NCI-H748 (cell line): Measurements from ENCODE around the gene TP53BP2.
A peak's percentile ranks its signal among the peaks of the same experiment; 100 is the strongest.
"Not testable (repeated sequence)": the region's sequence is repeated elsewhere in the genome, so short reads cannot be mapped to it uniquely, and the experiment has no call there.

Source experiments
- DNase-seq: peaks from one replicate; lab custom pipeline; 2025; ENCODE audit not compliant: unreplicated experiment; lab: John Stamatoyannopoulos, UW

The TP53BP2 gene

GRCh38 chr1:223845810-223846682, at the start of gene TP53BP2:
Gene TP53BP2 (minus strand): TSS chr1:223845947. CDS start chr1:223845680, 267 bp downstream.
- peak; percentile 87 for DNase-seq

GRCh38 chr1:223890494-223890893, 44.7 kb upstream of the TP53BP2 start:
- DNase-seq, result not testable (repeated sequence)

- DNase-seq, result not testable (repeated sequence)
These were observed 43.6 kb upstream of the TP53BP2 start for GRCh38 chr1:223889319-223889718.

GRCh38 chr1:223887747-223888418, 42.1 kb upstream of the TP53BP2 start:
- no peak for DNase-seq

- DNase-seq, result peak; percentile 5
These were observed 40.8 kb upstream of the TP53BP2 start for GRCh38 chr1:223886516-223886921.

GRCh38 chr1:223885614-223886013, 39.9 kb upstream of the TP53BP2 start:
- DNase-seq, result no peak

- no peak for DNase-seq
These were observed 33.0 kb upstream of the TP53BP2 start for GRCh38 chr1:223878598-223879325.

- DNase-seq, result no peak
These were observed 32.1 kb upstream of the TP53BP2 start for GRCh38 chr1:223877804-223878203.

- DNase-seq, result no peak
These were observed 30.8 kb upstream of the TP53BP2 start for GRCh38 chr1:223876590-223876989.

- no peak for DNase-seq
These were observed 27.3 kb upstream of the TP53BP2 start for GRCh38 chr1:223873044-223873443.

GRCh38 chr1:223872308-223872901, 26.7 kb upstream of the TP53BP2 start:
- no peak for DNase-seq

- DNase-seq, result no peak
These were observed 25.1 kb upstream of the TP53BP2 start for GRCh38 chr1:223870617-223871574.

GRCh38 chr1:223864599-223865368, 19.0 kb upstream of the TP53BP2 start:
- not testable (repeated sequence) for DNase-seq

GRCh38 chr1:223864084-223864483, 18.3 kb upstream of the TP53BP2 start:
- DNase-seq, result no peak

GRCh38 chr1:223861904-223862303, 16.2 kb upstream of the TP53BP2 start:
- no peak for DNase-seq

GRCh38 chr1:223860051-223860622, 14.4 kb upstream of the TP53BP2 start:
- DNase-seq, result no peak

- DNase-seq, result no peak
These were observed 13.3 kb upstream of the TP53BP2 start for GRCh38 chr1:223859058-223859457.

GRCh38 chr1:223856386-223856785, 10.6 kb upstream of the TP53BP2 start:
- no peak for DNase-seq

GRCh38 chr1:223853748-223854147, 8.0 kb upstream of the TP53BP2 start:
- DNase-seq, result no peak
